ENCODE results near the gene MNX1. TPM values are rescaled to one million over a fixed set of nuclear protein-coding genes. Genes with fewer than 3 reads are reported as not detected.

MNX1 gene
- total RNA-seq, 4 donors from 2014 or later = 0.28 TPM; not detected in 3

GRCh38 chr7:156985101-156985992 lies 25.1 kb downstream of the MNX1 start:
- Histone ChIP-seq H3K27ac (peak overlapping the region; percentile 48 to 56), H3K4me1 (no peaks in the 10 kb centered on the region), H3K4me3 (no peak overlapping the region), H3K36me3 (no peaks in the 10 kb centered on the region), H3K9me3 (no peaks in the 10 kb centered on the region), H3K27me3 (no peaks in the 10 kb centered on the region)
- intact Hi-C loops (cut with DNase I; ENCODE audit: low total_unique reads) = no loop called here
- no peak for DNase-seq
- no peak for TF ChIP-seq POLR2A (IDR thresholded peaks at IDR 0.05)
- TF ChIP-seq, protein P1, sequence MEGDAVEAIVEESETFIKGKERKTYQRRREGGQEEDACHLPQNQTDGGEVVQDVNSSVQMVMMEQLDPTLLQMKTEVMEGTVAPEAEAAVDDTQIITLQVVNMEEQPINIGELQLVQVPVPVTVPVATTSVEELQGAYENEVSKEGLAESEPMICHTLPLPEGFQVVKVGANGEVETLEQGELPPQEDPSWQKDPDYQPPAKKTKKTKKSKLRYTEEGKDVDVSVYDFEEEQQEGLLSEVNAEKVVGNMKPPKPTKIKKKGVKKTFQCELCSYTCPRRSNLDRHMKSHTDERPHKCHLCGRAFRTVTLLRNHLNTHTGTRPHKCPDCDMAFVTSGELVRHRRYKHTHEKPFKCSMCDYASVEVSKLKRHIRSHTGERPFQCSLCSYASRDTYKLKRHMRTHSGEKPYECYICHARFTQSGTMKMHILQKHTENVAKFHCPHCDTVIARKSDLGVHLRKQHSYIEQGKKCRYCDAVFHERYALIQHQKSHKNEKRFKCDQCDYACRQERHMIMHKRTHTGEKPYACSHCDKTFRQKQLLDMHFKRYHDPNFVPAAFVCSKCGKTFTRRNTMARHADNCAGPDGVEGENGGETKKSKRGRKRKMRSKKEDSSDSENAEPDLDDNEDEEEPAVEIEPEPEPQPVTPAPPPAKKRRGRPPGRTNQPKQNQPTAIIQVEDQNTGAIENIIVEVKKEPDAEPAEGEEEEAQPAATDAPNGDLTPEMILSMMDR (IDR thresholded peaks at IDR 0.05) = no peak

GRCh38 chr7:156984174-156984891 lies 26.1 kb downstream of the MNX1 start:
- no peaks in the 10 kb centered on the region for H3K27me3 ChIP-seq
- peak overlapping the region; percentile 48 to 56 for H3K27ac ChIP-seq
- peak in 1 of 2 donors; percentile 42 for DNase-seq
- H3K4me1 ChIP-seq = no peaks in the 10 kb centered on the region
- no peak for TF ChIP-seq POLR2A (IDR thresholded peaks at IDR 0.05)
- TF ChIP-seq, protein P1 (IDR thresholded peaks at IDR 0.05) = no peak
- H3K36me3 ChIP-seq = no peaks in the 10 kb centered on the region
- intact Hi-C loops (cut with DNase I; ENCODE audit: low total_unique reads) = no loop called here
- H3K9me3 ChIP-seq = peaks cover 0 to 4% of the 10 kb centered on the region in 2 donors
- H3K4me3 ChIP-seq = no peak overlapping the region

DNA sequence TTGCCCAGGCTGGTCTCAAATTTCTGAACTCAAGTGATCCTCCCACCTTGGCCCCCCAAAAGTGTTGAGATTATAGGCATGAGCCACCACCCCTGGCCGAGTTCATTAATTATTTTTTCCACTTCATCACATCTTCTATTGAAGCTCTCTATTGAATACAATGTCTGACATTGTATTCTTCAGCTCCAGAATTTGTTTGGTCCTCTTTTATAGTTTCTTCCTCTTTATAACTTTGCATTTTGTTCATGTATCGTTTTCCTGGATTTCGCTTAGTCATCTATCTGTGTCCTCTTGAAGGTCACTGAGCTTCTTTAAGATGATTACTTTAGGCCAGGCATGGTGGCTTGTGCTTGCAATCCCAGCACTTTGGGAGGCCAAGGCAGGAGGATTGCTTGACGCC lies 30.8 kb downstream of the MNX1 start:
- no peaks in the 10 kb centered on the region for H3K4me1 ChIP-seq
- no peak overlapping the region for H3K4me3 ChIP-seq
- intact Hi-C loops (cut with DNase I; ENCODE audit: low total_unique reads) = no loop called here
- TF ChIP-seq POLR2A (IDR thresholded peaks at IDR 0.05) = no peak
- TF ChIP-seq, protein P1 (IDR thresholded peaks at IDR 0.05) = no peak
- no peaks in the 10 kb centered on the region for H3K27me3 ChIP-seq
- H3K9me3 ChIP-seq = peaks cover 0 to 8% of the 10 kb centered on the region in 2 donors
- no peaks in the 10 kb centered on the region for H3K36me3 ChIP-seq
- H3K27ac ChIP-seq = no peak overlapping the region
- DNase-seq = no peak

GRCh38 chr7:156979007-156979606 lies 31.4 kb downstream of the MNX1 start:
- no peak for TF ChIP-seq POLR2A (IDR thresholded peaks at IDR 0.05)
- TF ChIP-seq, protein P1 (IDR thresholded peaks at IDR 0.05) = no peak
- Histone ChIP-seq H3K4me1 (no peaks in the 10 kb centered on the region), H3K36me3 (no peaks in the 10 kb centered on the region), H3K27me3 (no peaks in the 10 kb centered on the region), H3K4me3 (no peak overlapping the region), H3K27ac (no peak overlapping the region), H3K9me3 (peaks cover 0 to 8% of the 10 kb centered on the region in 2 donors)
- intact Hi-C loops (cut with DNase I; ENCODE audit: low total_unique reads) = no loop called here
- no peak for DNase-seq

All from uterus (tissue), 4 donors.